ENCODE data around the gene SKOR2. TPM values are rescaled to one million over a fixed set of nuclear protein-coding genes. Genes with fewer than 3 reads are reported as not detected.
A peak's percentile ranks its signal among the peaks of the same experiment; 100 is the strongest.

Gene SKOR2
- total RNA-seq, 1 donor from 2014 or later: not detected

- no peak overlapping the region for H3K27ac ChIP-seq
- peak in 1 of 2 donors; percentile 65 for DNase-seq (ENCODE audit: extremely low spot score in 2 of 2)
- H3K4me1 ChIP-seq: no peaks in the 10 kb centered on the region
- TF ChIP-seq POLR2AphosphoS5 (IDR thresholded peaks at IDR 0.05; ENCODE audit: insufficient read depth in 1 of 2, low read depth in 1 of 2): no peak
- no peaks in the 10 kb centered on the region for H3K9me3 ChIP-seq
- no peak overlapping the region for H3K4me3 ChIP-seq
- H3K27me3 ChIP-seq: no peaks in the 10 kb centered on the region
- no peaks in the 10 kb centered on the region for H3K36me3 ChIP-seq
- intact Hi-C loops (cut with DNase I): no loop called here
These were observed 36.6 kb upstream of the SKOR2 start for GRCh38 chr18:47287911-47288585.

GRCh38 chr18:47286776-47287410 lies 35.4 kb upstream of the SKOR2 start:
- no peaks in the 10 kb centered on the region for H3K27me3 ChIP-seq
- DNase-seq (ENCODE audit: extremely low spot score in 2 of 2): peak in 1 of 2 donors; percentile 62
- H3K36me3 ChIP-seq: no peaks in the 10 kb centered on the region
- H3K27ac ChIP-seq: no peak overlapping the region
- H3K4me3 ChIP-seq: no peak overlapping the region
- no peaks in the 10 kb centered on the region for H3K4me1 ChIP-seq
- H3K9me3 ChIP-seq: no peaks in the 10 kb centered on the region
- intact Hi-C loops (cut with DNase I): no loop called here
- TF ChIP-seq CTCF (IDR thresholded peaks at IDR 0.05) (no peak), POLR2A (IDR thresholded peaks at IDR 0.05) (no peak), POLR2AphosphoS5 (IDR thresholded peaks at IDR 0.05; ENCODE audit: insufficient read depth in 1 of 2, low read depth in 1 of 2) (no peak)

- no peak overlapping the region for H3K4me3 ChIP-seq
- H3K4me1 ChIP-seq: no peaks in the 10 kb centered on the region
- no peaks in the 10 kb centered on the region for H3K27me3 ChIP-seq
- no peak for TF ChIP-seq POLR2AphosphoS5 (IDR thresholded peaks at IDR 0.05; ENCODE audit: insufficient read depth in 1 of 2, low read depth in 1 of 2)
- no peak for TF ChIP-seq CTCF (IDR thresholded peaks at IDR 0.05)
- no peak for TF ChIP-seq POLR2A (IDR thresholded peaks at IDR 0.05)
- no peak overlapping the region for H3K27ac ChIP-seq
- H3K36me3 ChIP-seq: no peaks in the 10 kb centered on the region
- intact Hi-C loops (cut with DNase I): no loop called here
- no peaks in the 10 kb centered on the region for H3K9me3 ChIP-seq
- DNase-seq (ENCODE audit: extremely low spot score in 2 of 2): peak in 1 of 2 donors; percentile 37
These were observed 34.0 kb upstream of the SKOR2 start for GRCh38 chr18:47285456-47285855.

GRCh38 chr18:47284721-47285395 lies 33.4 kb upstream of the SKOR2 start:
- Histone ChIP-seq H3K36me3 (no peaks in the 10 kb centered on the region), H3K9me3 (no peaks in the 10 kb centered on the region), H3K27me3 (no peaks in the 10 kb centered on the region), H3K27ac (no peak overlapping the region), H3K4me1 (no peaks in the 10 kb centered on the region), H3K4me3 (no peak overlapping the region)
- DNase-seq (ENCODE audit: extremely low spot score in 2 of 2): peak in 1 of 2 donors; percentile 64
- intact Hi-C loops (cut with DNase I): no loop called here
- TF ChIP-seq POLR2AphosphoS5 (IDR thresholded peaks at IDR 0.05; ENCODE audit: insufficient read depth in 1 of 2, low read depth in 1 of 2) (no peak), CTCF (IDR thresholded peaks at IDR 0.05) (no peak), POLR2A (IDR thresholded peaks at IDR 0.05) (no peak)

GRCh38 chr18:47283476-47283875 lies 32.0 kb upstream of the SKOR2 start:
- H3K27ac ChIP-seq: no peak overlapping the region
- no peaks in the 10 kb centered on the region for H3K27me3 ChIP-seq
- TF ChIP-seq CTCF (IDR thresholded peaks at IDR 0.05) (no peak), POLR2AphosphoS5 (IDR thresholded peaks at IDR 0.05; ENCODE audit: insufficient read depth in 1 of 2, low read depth in 1 of 2) (no peak), POLR2A (IDR thresholded peaks at IDR 0.05) (no peak)
- peak in 1 of 2 donors; percentile 54 for DNase-seq (ENCODE audit: extremely low spot score in 2 of 2)
- intact Hi-C loops (cut with DNase I): no loop called here
- H3K4me1 ChIP-seq: no peaks in the 10 kb centered on the region
- H3K4me3 ChIP-seq: no peak overlapping the region
- no peaks in the 10 kb centered on the region for H3K36me3 ChIP-seq
- no peaks in the 10 kb centered on the region for H3K9me3 ChIP-seq

Data from vagina (tissue), 2 donors.